Measurements from ENCODE around the gene BEND6. TPM values are rescaled to one million over a fixed set of nuclear protein-coding genes. Genes with fewer than 3 reads are reported as not detected.

BEND6 gene
- total RNA-seq, 1 experiment from 2014 or later: 1.4 TPM

GRCh38 chr6:56956491-56956890 is 1.6 kb downstream of the BEND6 start:
- H3K23me2 ChIP-seq (ENCODE audit: insufficient read length, low read depth, low read length, poor library complexity, severe bottlenecking): peaks cover 14% of the 10 kb centered on the region
- H4K20me1 ChIP-seq (ENCODE audit: control insufficient read depth, insufficient read depth, insufficient read length): no peaks in the 10 kb centered on the region
- H3K9me3 Mint-ChIP-seq: no peaks in the 10 kb centered on the region
- H2BK12ac ChIP-seq (ENCODE audit: insufficient read length, low read depth, low read length): no peak overlapping the region
- H3K4me1 Mint-ChIP-seq: peaks cover 20 to 26% of the 10 kb centered on the region in 2 experiments
- no peak overlapping the region for H2BK120ac ChIP-seq (ENCODE audit: low read depth, low read length, poor library complexity, severe bottlenecking)
- no peak overlapping the region for H3K23ac ChIP-seq (ENCODE audit: insufficient read length, low read depth, low read length)
- peaks cover 25% of the 10 kb centered on the region for H3K27me3 Mint-ChIP-seq (ENCODE audit: low read depth)
- H3K9ac ChIP-seq (ENCODE audit: extremely low read depth, insufficient read length, low read length): no peak overlapping the region
- H3K56ac ChIP-seq (ENCODE audit: insufficient read length, low read depth, low read length): no peak overlapping the region
- H3K4me1 ChIP-seq (ENCODE audit: insufficient read depth, low read length): peaks cover 2% of the 10 kb centered on the region; the same call in 1 of the 2 replicates
- no peak overlapping the region for H4K5ac ChIP-seq (ENCODE audit: insufficient read length, low read depth, low read length)
- peaks cover 3% of the 10 kb centered on the region; the same call in 1 of the 2 replicates for H3K27me3 ChIP-seq (ENCODE audit: insufficient read depth, low read length)
- H2BK5ac ChIP-seq (ENCODE audit: insufficient read length, low read length): no peak overlapping the region
- no peak overlapping the region for H3T11ph ChIP-seq (ENCODE audit: low read length)
- H3K79me1 ChIP-seq (ENCODE audit: insufficient read depth, low read depth, low read length, poor library complexity, severe bottlenecking): no peaks in the 10 kb centered on the region
- WGBS (ENCODE audit: extremely low coverage, insufficient read length, low lambda C conversion rate): no CpG with 5 or more reads among the region's 4 CpGs
- H3K4ac ChIP-seq (ENCODE audit: low read depth, low read length): no peak overlapping the region
- peak overlapping the region; percentile 1 for H3K4me2 ChIP-seq (ENCODE audit: insufficient read depth, insufficient read length, low read length)
- H4K8ac ChIP-seq (replicated peaks; ENCODE audit: insufficient read length, low read depth, low read length): no peak overlapping the region
- H2BK15ac ChIP-seq (ENCODE audit: low read depth, low read length): no peak overlapping the region
- no peak overlapping the region for H3K27ac ChIP-seq (ENCODE audit: insufficient read length, low read depth, low read length)
- TF ChIP-seq CTCF (conservative IDR thresholded peaks at IDR 0.05): no peak
- H2AFZ ChIP-seq (ENCODE audit: low read length): no peak overlapping the region
- no peak overlapping the region for H4K91ac ChIP-seq (ENCODE audit: insufficient read length, low read depth, low read length)
- no peak for DNase-seq
- H3K36me3 Mint-ChIP-seq (ENCODE audit: insufficient read depth in 1 of 3, low read depth in 3 of 3): peaks cover 0 to 6% (median 2%) of the 10 kb centered on the region in 3 experiments; a peak in 2 of 7 replicates
- no peak overlapping the region for H2BK20ac ChIP-seq (ENCODE audit: low read depth, low read length, poor library complexity, severe bottlenecking)
- H3K9me3 ChIP-seq (ENCODE audit: control insufficient read depth, low read depth, low read length): no peaks in the 10 kb centered on the region
- peak overlapping the region; percentile 81 to 86 for H3K4me3 Mint-ChIP-seq
- H3K14ac ChIP-seq (ENCODE audit: insufficient read depth, low read length): no peak overlapping the region
- H3K27ac Mint-ChIP-seq: no peak overlapping the region
- no peaks in the 10 kb centered on the region for H3K79me2 ChIP-seq (ENCODE audit: insufficient read depth, low read length)
- H2AK5ac ChIP-seq (ENCODE audit: insufficient read length, low read length): no peak overlapping the region
- H3K18ac ChIP-seq (ENCODE audit: insufficient read length, low read depth, low read length): no peak overlapping the region
